GM18498 (cell line): ENCODE results near the gene ANKMY1.

Experiments
- ATAC-seq: cut with Tn5 transposase; IDR thresholded peaks from one replicate; pipeline ENCODE4 v1.9.1; 2021; ENCODE audit warnings: mild to moderate bottlenecking, moderate library complexity; ENCODE audit not compliant: unreplicated experiment

The ANKMY1 gene

GRCh38 chr2:240595381-240596079, 37.7 kb upstream of the ANKMY1 start:
- no peak for ATAC-seq

- ATAC-seq = no peak
Measured at GRCh38 chr2:240594511-240595380, 37.0 kb upstream of the ANKMY1 start.

- no peak for ATAC-seq
Measured at GRCh38 chr2:240593703-240594451, 36.1 kb upstream of the ANKMY1 start.

DNA sequence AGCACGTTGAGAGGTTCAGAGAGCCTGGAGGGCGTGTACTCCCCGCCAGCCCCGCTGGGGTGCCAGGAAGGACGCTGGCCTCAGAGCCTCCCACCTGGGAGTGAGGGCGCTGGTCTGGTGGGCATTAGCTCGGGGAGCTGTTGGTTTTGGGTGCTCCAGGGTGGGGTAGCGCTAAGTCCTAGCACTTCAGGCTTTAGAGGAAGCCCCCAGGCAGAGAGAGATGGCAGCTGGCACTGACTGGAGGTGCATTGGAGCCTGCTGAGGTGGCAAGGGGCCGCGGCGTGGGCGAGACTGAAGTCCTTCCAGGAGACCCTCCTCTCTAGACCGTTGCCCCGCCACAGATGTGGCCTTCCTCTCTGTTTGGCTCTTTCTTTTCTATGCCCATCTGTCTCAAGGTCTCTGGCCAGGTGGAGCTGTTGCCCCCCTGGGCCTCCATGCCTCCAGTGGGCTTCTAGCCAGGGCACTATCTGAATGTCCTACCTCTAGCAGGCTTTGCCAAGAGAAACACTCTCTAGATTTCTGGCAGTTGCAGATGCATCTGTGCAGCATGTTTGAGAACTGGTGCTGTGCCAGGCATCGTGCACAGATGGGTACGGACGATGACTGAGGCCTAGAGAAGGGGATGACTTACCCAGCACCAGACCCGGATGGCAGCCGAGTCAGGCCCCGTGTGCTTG, 35.4 kb upstream of the ANKMY1 start:
- no peak for ATAC-seq

GRCh38 chr2:240591784-240592183, 34.0 kb upstream of the ANKMY1 start:
- ATAC-seq = no peak

DNA sequence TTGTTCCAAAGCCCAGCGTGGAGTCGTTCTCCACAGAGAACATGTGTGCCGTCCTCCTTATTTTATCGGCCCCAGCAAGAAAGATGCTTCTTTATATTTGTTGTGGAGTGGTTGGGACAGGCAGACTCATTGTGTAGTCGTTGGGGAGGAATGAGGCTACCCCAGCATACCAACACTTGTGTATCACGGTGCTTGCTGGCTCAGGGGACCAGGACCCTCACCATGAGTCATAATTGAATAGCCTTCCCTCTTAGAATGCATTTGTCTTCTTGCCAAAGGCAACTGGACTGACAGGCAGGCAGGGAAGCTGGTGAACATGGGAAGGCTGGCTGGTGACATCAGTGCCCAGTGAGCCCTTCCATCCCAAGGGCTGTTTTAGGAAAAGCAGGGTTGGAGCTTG, 33.4 kb upstream of the ANKMY1 start:
- no peak for ATAC-seq

- ATAC-seq = no peak
Measured at GRCh38 chr2:240590681-240591111, 32.9 kb upstream of the ANKMY1 start.

DNA sequence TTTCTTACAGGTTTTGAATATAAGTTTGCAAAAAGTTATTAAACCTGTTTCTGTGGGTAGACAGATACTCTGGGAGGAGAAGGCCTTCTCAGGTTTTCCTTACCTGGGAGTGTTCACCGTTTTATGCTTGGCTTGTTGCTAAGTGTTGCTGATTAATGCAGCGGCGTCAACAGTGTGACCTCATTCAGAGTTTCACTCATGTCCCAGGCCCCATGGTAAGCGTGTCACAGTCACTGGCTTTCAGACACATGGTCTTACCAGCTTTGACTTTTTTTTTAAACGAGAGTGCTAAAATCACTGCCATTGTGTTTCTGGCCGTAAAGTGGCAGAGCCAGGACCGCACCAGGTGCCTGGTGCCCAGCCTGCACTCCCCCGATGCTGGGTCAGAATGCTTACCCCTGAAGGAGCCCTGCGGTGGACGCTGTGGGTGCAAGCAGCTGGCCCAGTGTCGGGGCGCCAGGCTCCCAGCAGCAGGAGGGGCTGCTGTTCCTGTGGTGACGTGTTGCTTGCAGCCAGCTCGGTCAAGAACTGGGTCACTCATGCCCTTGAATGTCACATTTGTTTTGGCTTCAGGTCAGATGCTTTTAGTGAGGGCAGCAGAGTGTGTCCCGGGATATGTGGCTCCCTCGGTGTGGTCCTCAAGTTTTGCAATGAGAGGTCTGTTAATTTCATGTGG, 32.2 kb upstream of the ANKMY1 start:
- no peak for ATAC-seq

DNA sequence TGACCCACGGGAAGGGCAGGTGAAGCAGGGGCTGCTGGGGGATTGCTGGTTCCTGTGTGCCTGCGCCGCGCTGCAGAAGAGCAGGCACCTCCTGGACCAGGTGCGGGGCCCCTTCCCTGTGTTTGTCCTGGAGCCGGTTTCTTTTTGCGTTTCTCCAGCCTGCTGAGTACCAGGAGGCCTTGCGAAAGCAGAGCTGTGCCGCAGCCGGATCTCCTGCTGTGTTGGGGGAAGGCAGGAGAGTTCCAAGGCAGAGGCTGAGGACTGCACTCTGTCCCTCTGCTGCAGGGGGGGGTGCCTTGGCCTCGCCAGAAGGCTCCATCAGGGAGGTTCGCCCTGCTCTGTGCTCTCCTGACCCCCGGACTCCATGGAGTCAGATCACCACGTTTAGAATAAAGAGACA, 31.6 kb upstream of the ANKMY1 start:
- ATAC-seq = no peak

GRCh38 chr2:240588669-240589068, 30.9 kb upstream of the ANKMY1 start:
- ATAC-seq = no peak

DNA sequence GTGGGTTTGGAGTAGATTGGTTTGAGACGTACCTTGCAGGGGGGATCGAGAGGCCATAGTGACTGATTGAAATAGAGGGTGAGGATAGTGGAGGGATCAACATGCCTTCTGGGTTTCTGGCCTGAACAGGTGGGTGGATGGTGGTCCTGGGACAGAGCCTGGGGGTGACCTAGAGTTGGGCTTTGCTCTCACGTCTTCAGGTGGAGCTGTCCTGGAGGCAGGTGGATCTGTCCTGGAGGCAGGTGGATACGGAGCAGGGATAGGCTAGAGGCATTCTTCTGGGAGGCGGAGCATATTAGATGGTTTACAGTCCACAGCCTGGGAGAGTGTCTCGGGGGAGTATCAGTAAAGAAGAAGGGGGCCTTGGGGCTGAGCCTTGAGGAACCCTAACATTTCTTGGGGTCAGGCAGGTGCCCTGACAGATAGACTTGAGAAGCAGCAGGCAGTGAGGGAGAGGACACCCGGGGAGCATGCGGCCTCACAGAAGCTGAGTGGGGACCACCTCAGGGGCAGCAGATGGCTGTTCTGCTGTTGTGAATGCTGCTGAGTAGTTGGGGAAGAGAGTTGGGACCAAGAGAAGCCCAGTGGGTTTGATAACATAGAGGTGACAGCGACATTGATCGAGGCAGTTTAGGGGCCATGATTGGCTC, 30.3 kb upstream of the ANKMY1 start:
- ATAC-seq = no peak

DNA sequence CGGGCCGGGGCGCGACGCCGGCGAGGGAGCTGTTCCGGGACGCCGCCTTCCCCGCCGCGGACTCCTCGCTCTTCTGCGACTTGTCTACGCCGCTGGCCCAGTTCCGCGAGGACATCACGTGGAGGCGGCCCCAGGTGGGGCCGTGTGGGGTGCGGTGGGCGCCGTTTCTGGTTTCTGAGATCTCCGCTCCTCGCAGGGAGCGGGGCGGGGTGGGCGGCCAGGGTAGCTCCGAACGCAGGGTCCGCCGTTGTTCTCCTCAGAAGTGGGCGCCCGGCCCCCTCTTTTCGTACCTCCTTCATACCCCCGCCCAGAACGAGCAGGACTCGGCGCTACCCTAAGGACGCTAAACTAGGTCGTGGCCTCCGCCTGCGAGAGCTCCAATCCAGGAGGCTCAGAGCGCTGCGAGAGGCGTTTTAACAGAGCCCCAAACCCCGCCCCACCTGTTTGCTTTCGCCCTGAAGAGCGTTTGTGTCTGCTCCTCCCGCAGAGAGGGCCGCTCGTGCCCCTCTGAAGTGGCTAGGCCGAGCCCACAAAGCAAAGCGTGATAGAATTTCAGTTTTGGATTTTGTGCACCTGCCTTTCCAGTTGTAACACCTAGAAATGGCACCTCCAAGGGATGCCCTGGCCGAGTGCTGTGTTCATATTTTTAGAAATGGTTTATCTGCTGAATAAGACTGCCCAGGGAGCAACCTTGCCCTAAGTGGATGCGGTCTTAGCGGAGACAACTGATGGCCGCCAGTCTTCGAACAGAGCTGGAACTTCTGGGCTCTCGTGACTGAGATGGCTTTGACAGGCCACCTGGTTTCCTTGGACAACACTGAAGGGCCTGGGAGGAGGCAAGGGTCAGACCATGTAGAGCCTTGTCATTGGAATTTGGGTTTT, 29.4 kb upstream of the ANKMY1 start:
- peak; percentile 10 for ATAC-seq

DNA sequence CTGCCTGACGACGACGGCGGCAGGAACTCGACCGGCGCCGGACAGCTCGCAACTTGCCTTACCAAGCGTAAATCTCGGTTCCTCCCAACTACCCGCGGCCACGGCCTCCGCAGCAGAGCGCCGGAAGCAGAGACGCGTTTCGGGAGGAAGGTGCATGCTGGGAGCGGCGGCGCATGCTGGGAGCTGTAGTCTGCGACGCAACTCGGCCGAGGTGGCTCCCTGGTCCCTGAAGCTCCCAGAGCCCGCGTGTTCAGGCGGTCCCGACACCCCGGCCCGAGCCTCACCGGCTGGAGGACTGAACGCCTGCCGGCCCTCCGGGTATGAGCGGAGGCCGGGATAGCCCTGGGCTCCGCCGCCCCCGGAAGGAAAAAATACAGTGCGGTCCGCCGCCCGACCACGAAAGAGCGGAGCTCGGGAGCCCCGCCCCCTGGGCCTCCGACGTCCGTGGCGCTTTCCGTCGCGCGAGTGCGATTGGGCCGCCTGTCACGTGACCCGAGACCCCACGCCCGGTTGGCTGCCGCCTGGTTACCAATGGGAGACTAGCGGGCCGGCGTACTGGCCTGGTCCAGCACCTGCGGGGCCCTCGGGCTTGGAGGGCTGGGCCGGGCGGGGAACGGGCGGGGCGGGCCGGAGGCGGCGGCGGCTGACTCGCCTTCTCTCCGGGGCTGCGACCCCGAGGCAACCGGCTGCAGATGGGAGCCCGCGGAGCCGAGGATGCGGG, 28.6 kb upstream of the ANKMY1 start, which contains the start of gene CAPN10:
Gene CAPN10 (plus strand): TSS at position 537 of the 721 bp plus-strand sequence. CDS start 178 bp downstream, at position 715.
- peak; percentile 71 for ATAC-seq

- ATAC-seq = no peak
Measured at GRCh38 chr2:240585681-240586197, 28.0 kb upstream of the ANKMY1 start.

- peak; percentile 16 for ATAC-seq
Measured at GRCh38 chr2:240585101-240585500, 27.3 kb upstream of the ANKMY1 start.

DNA sequence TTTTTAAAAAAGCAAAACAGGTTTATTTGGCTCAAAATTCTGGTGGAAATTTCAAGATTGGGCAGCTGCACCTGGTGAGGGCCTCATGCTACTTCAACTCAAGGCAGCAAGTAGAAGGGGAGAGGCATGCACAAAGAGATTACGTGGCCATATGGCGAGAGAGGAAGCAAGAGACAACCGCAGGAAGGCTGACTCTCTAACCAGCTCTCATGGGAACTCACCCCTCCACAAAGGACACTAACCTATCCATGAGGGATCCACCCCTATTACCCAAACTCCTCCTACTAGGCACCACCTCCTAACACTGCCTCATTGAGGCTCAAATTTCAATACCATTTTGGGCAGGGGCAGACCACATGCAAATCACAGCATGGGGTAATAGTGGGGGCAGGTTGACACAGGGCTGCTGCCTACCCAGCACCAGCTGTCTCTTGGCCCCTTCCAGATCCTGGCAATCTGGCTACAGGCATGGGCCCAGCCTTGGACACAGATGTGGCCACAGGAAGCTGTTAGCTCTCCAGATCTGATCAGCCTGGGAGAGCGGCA, 26.8 kb upstream of the ANKMY1 start:
- peak; percentile 60 for ATAC-seq

DNA sequence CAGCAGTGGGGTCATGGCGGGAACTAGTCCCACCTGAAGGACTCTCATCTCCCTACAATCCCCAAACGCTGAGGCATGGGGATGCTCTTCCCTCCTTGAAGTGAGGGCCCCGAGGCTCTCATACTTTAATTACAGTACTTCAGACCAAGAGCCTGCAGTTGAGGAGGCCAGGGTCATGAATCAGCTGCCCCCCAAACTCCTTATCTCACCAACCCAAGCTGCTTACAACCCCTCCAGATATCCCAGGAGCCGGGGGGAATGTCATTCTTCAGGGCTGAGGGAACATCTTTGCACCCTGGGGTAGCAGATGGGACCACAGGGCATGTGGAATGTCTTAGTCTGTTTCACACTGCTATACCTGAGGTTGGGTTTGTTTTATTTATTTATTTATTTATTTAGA, 26.0 kb upstream of the ANKMY1 start:
- ATAC-seq = no peak

DNA sequence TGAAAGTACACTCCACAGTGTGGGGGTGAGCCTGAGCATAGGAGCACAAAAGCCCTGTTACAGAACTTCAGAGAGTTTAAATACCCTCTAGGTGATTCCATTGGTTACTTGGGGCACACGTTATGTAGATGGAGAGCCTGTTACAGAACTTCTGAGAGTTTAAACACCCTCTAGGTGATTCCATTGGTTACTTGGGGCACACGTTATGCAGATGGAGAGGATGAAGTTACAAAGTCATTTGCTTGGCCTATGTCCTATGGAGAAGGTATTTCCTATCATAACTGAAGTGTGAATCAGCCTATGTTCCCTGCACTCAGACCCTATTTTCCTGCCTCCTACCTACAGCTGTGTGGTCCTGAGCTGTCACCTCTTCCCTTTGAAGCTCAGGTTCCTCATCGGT, 25.0 kb upstream of the ANKMY1 start:
- ATAC-seq = no peak
